Raji (cell line): ENCODE measurements around the gene MID1.

Source experiments
- POLR2A ChIP-seq: IDR thresholded peaks from 2 replicates; pipeline ENCODE4 v1.6.1; 2011; ENCODE audit warnings: low read depth, low read length, control low read depth; ENCODE audit not compliant: insufficient read depth

The MID1 gene

GRCh38 chrX:10467793-10468192, 152.6 kb downstream of the MID1 start:
- no peak for TF ChIP-seq POLR2A

GRCh38 chrX:10465254-10465653, 155.1 kb downstream of the MID1 start:
- no peak for TF ChIP-seq POLR2A

GRCh38 chrX:10457092-10457491, 163.3 kb downstream of the MID1 start:
- TF ChIP-seq POLR2A, result no peak

GRCh38 chrX:10453945-10454344, 166.4 kb downstream of the MID1 start:
- no peak for TF ChIP-seq POLR2A

GRCh38 chrX:10450959-10451355, 169.4 kb downstream of the MID1 start:
- TF ChIP-seq POLR2A, result no peak

GRCh38 chrX:10450229-10450958, 170.0 kb downstream of the MID1 start:
- TF ChIP-seq POLR2A, result no peak

GRCh38 chrX:10447564-10448214, 172.7 kb downstream of the MID1 start:
- no peak for TF ChIP-seq POLR2A

GRCh38 chrX:10444204-10444603, 176.2 kb downstream of the MID1 start:
- no peak for TF ChIP-seq POLR2A

GRCh38 chrX:10441464-10441863, 178.9 kb downstream of the MID1 start:
- TF ChIP-seq POLR2A, result no peak

GRCh38 chrX:10433296-10433965, 187.0 kb downstream of the MID1 start:
- TF ChIP-seq POLR2A, result no peak

- TF ChIP-seq POLR2A, result no peak
Measured at GRCh38 chrX:10429908-10430307, 190.5 kb downstream of the MID1 start.

GRCh38 chrX:10427249-10427648, 193.1 kb downstream of the MID1 start:
- TF ChIP-seq POLR2A, result no peak

GRCh38 chrX:10423716-10424115, 196.7 kb downstream of the MID1 start:
- no peak for TF ChIP-seq POLR2A

GRCh38 chrX:10420134-10420533, 200.3 kb downstream of the MID1 start:
- TF ChIP-seq POLR2A, result no peak

GRCh38 chrX:10416424-10416823, 204.0 kb downstream of the MID1 start:
- no peak for TF ChIP-seq POLR2A
